ENCODE data around the gene EHD1. TPM values are rescaled to one million over a fixed set of nuclear protein-coding genes. Genes with fewer than 3 reads are reported as not detected.
A peak's percentile ranks its signal among the peaks of the same experiment; 100 is the strongest.

Gene EHD1
- total and polyA plus RNA-seq, 2 of the 8 experiments (the other 6 are each of a cell fraction or from before 2014, with no cell fraction given) = 31.5 to 42.9 TPM

- H3K18ac ChIP-seq (ENCODE audit: extremely low read depth, low read length) = no peak overlapping the region
- H2AK5ac ChIP-seq (ENCODE audit: low read depth, low read length) = no peak overlapping the region
- peaks cover 0 to 2% of the 10 kb centered on the region in 2 experiments for H4K20me1 ChIP-seq (replicated peaks in 1 of 2; ENCODE audit: control insufficient read depth in 1 of 2, insufficient read depth in 2 of 2, low read length in 2 of 2)
- H3K56ac ChIP-seq (replicated peaks; ENCODE audit: insufficient read length, low read depth, low read length) = no peak overlapping the region
- H2BK12ac ChIP-seq (ENCODE audit: low read depth, low read length) = no peak overlapping the region; the same call in 1 of the 2 replicates
- CTCF ChIA-PET (ENCODE audit: partially characterized antibody) = interaction anchor here (0.8 to 32.2 kb wide), 23 partner anchors 8 to 299 kb away, joined by 3 to 1058 read pairs (median 4); partner anchors contain the start of genes BATF2, CDC42BPG, EHD1 and MAJIN
- peaks cover 0 to 11% (median 1%) of the 10 kb centered on the region in 4 experiments; a peak in 3 of 8 replicates for H3K36me3 ChIP-seq (ENCODE audit: control insufficient read depth in 2 of 4, insufficient read depth in 4 of 4, low read length in 3 of 4)
- H2BK120ac ChIP-seq (replicated peaks; ENCODE audit: low read depth, low read length) = no peak overlapping the region
- DNase-seq (ENCODE audit: low read depth in 1 of 2, low spot score in 2 of 2) (peak; percentile 50 to 98), FAIRE-seq (peak; percentile 28)
- no peaks in the 10 kb centered on the region for H3K79me2 ChIP-seq (ENCODE audit: control insufficient read depth in 1 of 2, insufficient read depth in 2 of 2, low read length in 2 of 2)
- H2BK5ac ChIP-seq (ENCODE audit: low read depth, low read length) = no peak overlapping the region
- no peak overlapping the region for H4K8ac ChIP-seq (ENCODE audit: extremely low read depth, insufficient read depth, low read length)
- H3K23me2 ChIP-seq (ENCODE audit: low read depth, low read length) = no peaks in the 10 kb centered on the region
- no peaks in the 10 kb centered on the region for H3K9me3 ChIP-seq (ENCODE audit: insufficient read depth in 2 of 2, low read depth in 1 of 2, low read length in 1 of 2)
- H3K4me2 ChIP-seq (ENCODE audit: insufficient read depth in 1 of 2, low read depth in 2 of 2, low read length in 2 of 2) = no peak overlapping the region
- H4K91ac ChIP-seq (replicated peaks; ENCODE audit: insufficient read length, low read length) = no peak overlapping the region
- H4K5ac ChIP-seq (ENCODE audit: insufficient read length, low read depth, low read length) = no peak overlapping the region
- H2BK20ac ChIP-seq (ENCODE audit: low read length) = no peak overlapping the region
- H2BK15ac ChIP-seq (ENCODE audit: low read length) = no peak overlapping the region
- H3K9ac ChIP-seq (replicated peaks in 1 of 4; ENCODE audit: extremely low read depth in 1 of 4, low read depth in 3 of 4, low read length in 3 of 4) = no peak overlapping the region; a peak in 1 of 7 replicates
- no peak overlapping the region for H3K14ac ChIP-seq (ENCODE audit: insufficient read length)
- no peak overlapping the region for H3K23ac ChIP-seq (ENCODE audit: insufficient read length)
- H3K27me3 ChIP-seq (replicated peaks in 1 of 4; ENCODE audit: control insufficient read depth in 3 of 4, extremely low read depth in 1 of 4, insufficient read depth in 3 of 4, low read length in 3 of 4) = no peaks in the 10 kb centered on the region
- H3K4ac ChIP-seq (replicated peaks; ENCODE audit: insufficient read length, low read depth, low read length) = no peak overlapping the region
- H3K27ac ChIP-seq (ENCODE audit: low read depth, low read length) = no peak overlapping the region
- no peak overlapping the region for H2AFZ ChIP-seq (ENCODE audit: low read length)
- H3K79me1 ChIP-seq (ENCODE audit: low read depth, low read length) = no peaks in the 10 kb centered on the region
- H3K4me1 ChIP-seq (replicated peaks in 1 of 4; ENCODE audit: control insufficient read depth in 3 of 4, insufficient read depth in 4 of 4, low read length in 3 of 4) = peaks cover 0 to 3% (median under 1%) of the 10 kb centered on the region in 4 experiments; a peak in 2 of 7 replicates
- POLR2A ChIA-PET (ENCODE audit: partially characterized antibody) = interaction anchor here (1.3 to 24.6 kb wide), 5 partner anchors 13 to 116 kb away, joined by 3 to 408 read pairs (median 5); partner anchors contain the start of genes EHD1 and SF1
- H3K4me3 ChIP-seq (ENCODE audit: extremely low read depth in 1 of 4, insufficient read depth in 2 of 4, low read depth in 3 of 4, low read length in 4 of 4) = no peak overlapping the region
- whole genome bisulfite sequencing, 2 experiments (ENCODE audit: extremely low coverage in 1 of 2, insufficient coverage in 1 of 2, insufficient read length in 1 of 2, insufficient replicate concordance in 2 of 2, low coverage in 1 of 2, low lambda C conversion rate in 2 of 2, missing lambda C conversion rate in 1 of 2) = 30% methylated on average over 8 of the region's 14 CpGs; no CpG with 5 or more reads in 1 of the 2 experiments
- no peak for TF ChIP-seq CTBP2 (IDR thresholded peaks at IDR 0.05; ENCODE audit: borderline replicate concordance, insufficient read depth, insufficient read length, low read length)
- TF ChIP-seq NRF1 (IDR thresholded peaks at IDR 0.05; ENCODE audit: low read depth, low read length) = no peak
- peak in 1 of 2 experiments; percentile 57; a peak in 1 of 4 replicates for TF ChIP-seq SIN3A (conservative IDR thresholded peaks at IDR 0.05 in 1 of 2, IDR thresholded peaks at IDR 0.05 in 1 of 2; ENCODE audit: low read depth in 1 of 2, low read length in 2 of 2)
- TF ChIP-seq TAF1 (IDR thresholded peaks at IDR 0.05; ENCODE audit: low read depth, low read length) = no peak
- no peak for TF ChIP-seq YY1 (IDR thresholded peaks at IDR 0.05; ENCODE audit: low read depth, low read length)
- TF ChIP-seq CTCF (IDR thresholded peaks at IDR 0.05; ENCODE audit: control extremely low read depth in 1 of 3, insufficient read depth in 1 of 3, low read depth in 1 of 3, low read length in 3 of 3) = peak in 2 of 3 experiments; percentile 95 to 96; a peak in 3 of 4 replicates
- TF ChIP-seq RXRA (IDR thresholded peaks at IDR 0.05; ENCODE audit: insufficient read depth, low read depth, low read length) = 0 out of 2 replicates have a peak, but pooled peaks have one; percentile 68
- TF ChIP-seq EP300 (IDR thresholded peaks at IDR 0.05; ENCODE audit: borderline replicate concordance in 1 of 2, low read depth in 2 of 2, low read length in 2 of 2) = no peak
These were observed 15.8 kb upstream of the EHD1 start for GRCh38 chr11:64894070-64894811.
